MM.1S (cell line): ENCODE results near the gene PSMD14.

Experiments used
- DNase-seq: peaks from one replicate; pipeline ENCODE4 v3.0.0-alpha.2; 2015
- H2AFZ ChIP-seq: fragments of 300-600 bp; sonication (generic); 2 replicates; pipeline ENCODE4 v1.6.0; 2016; ENCODE audit warnings: antibody characterized with exemption, low read length
- H3F3A ChIP-seq: fragments of 300-600 bp; sonication (generic); 2 replicates; pipeline ENCODE4 v1.6.1; 2016; ENCODE audit warnings: mild to moderate bottlenecking, antibody characterized with exemption, low read length, moderate library complexity, mixed read lengths; ENCODE audit not compliant: insufficient read depth
- H3K27ac ChIP-seq: fragments of 300-600 bp; sonication (generic); 2 replicates; pipeline ENCODE4 v1.5.1; 2016; ENCODE audit warnings: mild to moderate bottlenecking, low read length
- H3K27me3 ChIP-seq: fragments of 300-600 bp; sonication (generic); replicated peaks from 2 replicates; pipeline ENCODE4 v1.6.0; 2016; ENCODE audit warnings: low read length; ENCODE audit not compliant: insufficient read depth
- H3K36me3 ChIP-seq: fragments of 300-600 bp; sonication (generic); replicated peaks from 2 replicates; pipeline ENCODE4 v1.6.1; 2016; ENCODE audit warnings: mild to moderate bottlenecking, low read length, mixed read lengths; ENCODE audit not compliant: insufficient read depth
- H3K4me1 ChIP-seq: fragments of 300-600 bp; sonication (generic); 2 replicates; pipeline ENCODE4 v1.6.1; 2016; ENCODE audit warnings: low read length, mixed read lengths
- H3K4me2 ChIP-seq: fragments of 300-600 bp; sonication (generic); 2 replicates; pipeline ENCODE4 v1.6.0; 2016; ENCODE audit warnings: low read depth, low read length
- H3K4me3 ChIP-seq: fragments of 300-600 bp; sonication (generic); 2 replicates; pipeline ENCODE4 v1.5.1; 2016; ENCODE audit warnings: low read length, mixed read lengths
- H3K79me2 ChIP-seq: fragments of 300-600 bp; sonication (generic); 2 replicates; pipeline ENCODE4 v1.6.1; 2016; ENCODE audit warnings: mixed run types, low read length, mixed read lengths
- H3K9ac ChIP-seq: fragments of 300-600 bp; sonication (generic); 2 replicates; pipeline ENCODE4 v1.6.1; 2016; ENCODE audit warnings: low read length, mixed read lengths
- H3K9me2 ChIP-seq: fragments of 300-600 bp; sonication (generic); replicated peaks from 2 replicates; pipeline ENCODE4 v1.6.1; 2016; ENCODE audit warnings: mild to moderate bottlenecking, low read length, mixed read lengths; ENCODE audit not compliant: insufficient read depth
- H3K9me3 ChIP-seq: fragments of 300-600 bp; sonication (generic); replicated peaks from 2 replicates; pipeline ENCODE4 v1.6.1; 2016; ENCODE audit warnings: mild to moderate bottlenecking, low read length, mixed read lengths; ENCODE audit not compliant: insufficient read depth
- H4K20me1 ChIP-seq: fragments of 300-600 bp; sonication (generic); 2 replicates; pipeline ENCODE4 v1.6.1; 2016; ENCODE audit warnings: mild to moderate bottlenecking, low read length, moderate library complexity, mixed read lengths; ENCODE audit not compliant: insufficient read depth
- EZH2 ChIP-seq: fragments of 300-600 bp; sonication (generic); optimal IDR thresholded peaks from 2 replicates; pipeline ENCODE3; 2017; ENCODE audit warnings: low read depth, mild to moderate bottlenecking, antibody characterized with exemption, low read length, mixed read lengths
- EZH2phosphoT487 ChIP-seq: fragments of 300-600 bp; sonication (generic); IDR thresholded peaks from 2 replicates; pipeline ENCODE4 v1.6.1; 2018; ENCODE audit warnings: antibody characterized with exemption, low read length
- TF ChIP-seq, protein P1 (sequence below): fragments of 300-600 bp; sonication (generic); IDR thresholded peaks from 2 replicates; pipeline ENCODE4 v1.5.1; 2016; ENCODE audit warnings: antibody characterized with exemption, low read length, mixed read lengths

Gene PSMD14

DNA sequence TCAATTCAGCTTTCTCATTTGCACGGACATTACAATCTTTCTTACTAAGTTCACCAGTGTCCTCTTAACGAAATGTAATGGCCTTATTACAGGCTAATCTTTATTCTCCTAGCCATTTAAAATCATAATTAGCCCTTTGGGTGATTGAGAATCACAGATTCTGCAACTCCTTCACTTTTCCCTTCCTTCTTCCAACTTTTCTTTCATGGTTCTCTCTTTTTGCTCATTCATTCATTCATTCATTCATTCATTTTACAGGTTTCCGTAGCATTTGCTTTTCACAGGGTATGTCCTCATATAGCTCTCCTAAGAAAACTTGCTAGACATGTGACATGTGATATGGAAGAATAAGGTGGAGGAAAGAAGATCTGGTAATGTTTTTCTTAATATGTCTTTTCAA is 123.9 kb downstream of the PSMD14 start:
- Histone ChIP-seq H3K9me2 (no peaks in the 10 kb centered on the region), H3K4me3 (no peak overlapping the region), H4K20me1 (no peaks in the 10 kb centered on the region), H3K4me2 (no peak overlapping the region), H3K4me1 (no peaks in the 10 kb centered on the region), H3K9me3 (no peaks in the 10 kb centered on the region), H3K79me2 (no peaks in the 10 kb centered on the region), H3K36me3 (no peaks in the 10 kb centered on the region), H3K27ac (no peak overlapping the region), H2AFZ (no peak overlapping the region), H3K27me3 (no peaks in the 10 kb centered on the region), H3K9ac (no peak overlapping the region), H3F3A (no peaks in the 10 kb centered on the region)
- DNase-seq: no peak
- TF ChIP-seq EZH2phosphoT487: no peak
- no peak for TF ChIP-seq EZH2
- TF ChIP-seq, protein P1, sequence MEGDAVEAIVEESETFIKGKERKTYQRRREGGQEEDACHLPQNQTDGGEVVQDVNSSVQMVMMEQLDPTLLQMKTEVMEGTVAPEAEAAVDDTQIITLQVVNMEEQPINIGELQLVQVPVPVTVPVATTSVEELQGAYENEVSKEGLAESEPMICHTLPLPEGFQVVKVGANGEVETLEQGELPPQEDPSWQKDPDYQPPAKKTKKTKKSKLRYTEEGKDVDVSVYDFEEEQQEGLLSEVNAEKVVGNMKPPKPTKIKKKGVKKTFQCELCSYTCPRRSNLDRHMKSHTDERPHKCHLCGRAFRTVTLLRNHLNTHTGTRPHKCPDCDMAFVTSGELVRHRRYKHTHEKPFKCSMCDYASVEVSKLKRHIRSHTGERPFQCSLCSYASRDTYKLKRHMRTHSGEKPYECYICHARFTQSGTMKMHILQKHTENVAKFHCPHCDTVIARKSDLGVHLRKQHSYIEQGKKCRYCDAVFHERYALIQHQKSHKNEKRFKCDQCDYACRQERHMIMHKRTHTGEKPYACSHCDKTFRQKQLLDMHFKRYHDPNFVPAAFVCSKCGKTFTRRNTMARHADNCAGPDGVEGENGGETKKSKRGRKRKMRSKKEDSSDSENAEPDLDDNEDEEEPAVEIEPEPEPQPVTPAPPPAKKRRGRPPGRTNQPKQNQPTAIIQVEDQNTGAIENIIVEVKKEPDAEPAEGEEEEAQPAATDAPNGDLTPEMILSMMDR: no peak

DNA sequence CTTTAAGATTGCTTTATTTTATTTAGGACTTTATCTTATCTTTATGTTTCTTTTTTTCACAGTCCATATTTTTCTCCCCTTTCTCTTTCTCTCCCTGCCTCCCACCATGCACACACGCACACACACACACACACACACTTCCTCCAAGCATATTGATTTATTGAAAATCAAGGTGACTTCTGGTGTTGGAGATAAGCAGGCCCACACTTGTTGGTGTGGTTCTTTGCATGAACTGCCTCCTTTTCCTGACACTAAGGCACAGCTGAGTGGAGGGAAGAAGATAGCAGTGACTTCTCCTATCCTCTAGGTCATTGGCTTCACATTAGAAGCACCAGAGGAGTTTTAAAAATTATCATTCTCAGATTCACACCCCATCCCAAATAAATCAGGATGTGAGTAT is 125.9 kb downstream of the PSMD14 start:
- Histone ChIP-seq H2AFZ (no peak overlapping the region), H3K27me3 (no peaks in the 10 kb centered on the region)
- TF ChIP-seq EZH2phosphoT487 (no peak), EZH2 (no peak)
- TF ChIP-seq, protein P1: no peak

DNA sequence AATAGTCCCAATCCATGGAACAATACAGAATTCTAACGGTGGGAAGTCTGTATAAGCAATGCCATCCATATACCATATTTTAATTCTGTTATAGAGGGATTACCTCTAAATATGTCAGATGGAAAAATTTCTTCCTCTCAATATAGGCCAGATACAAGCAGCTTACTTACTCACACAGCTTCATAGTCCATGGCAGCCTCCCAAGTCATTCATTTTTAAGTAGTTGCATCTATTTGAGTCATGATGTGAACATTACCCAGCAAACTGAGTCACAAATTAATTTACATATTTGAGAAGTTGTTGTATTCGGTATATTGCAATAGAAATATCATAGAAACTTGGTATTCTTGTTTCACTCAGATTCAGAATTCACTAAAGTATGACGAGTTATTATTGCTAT is 128.2 kb downstream of the PSMD14 start:
- Histone ChIP-seq H3K4me2 (no peak overlapping the region), H3K79me2 (no peaks in the 10 kb centered on the region), H3K9me2 (no peaks in the 10 kb centered on the region), H3K9me3 (no peaks in the 10 kb centered on the region), H4K20me1 (no peaks in the 10 kb centered on the region), H3F3A (no peaks in the 10 kb centered on the region), H3K27ac (no peak overlapping the region), H3K9ac (no peak overlapping the region), H3K27me3 (no peaks in the 10 kb centered on the region), H3K36me3 (no peaks in the 10 kb centered on the region), H3K4me1 (no peaks in the 10 kb centered on the region), H2AFZ (no peak overlapping the region), H3K4me3 (no peak overlapping the region)
- TF ChIP-seq, protein P1: no peak
- TF ChIP-seq EZH2phosphoT487 (no peak), EZH2 (no peak)
- DNase-seq: no peak

More for the DNA sequence above, 125.9 kb downstream of the PSMD14 start:
- no peak overlapping the region for H3K4me3 ChIP-seq
- no peak overlapping the region for H3K27ac ChIP-seq
- H3F3A ChIP-seq: no peaks in the 10 kb centered on the region
- no peak for DNase-seq
- H3K4me2 ChIP-seq: no peak overlapping the region
- no peaks in the 10 kb centered on the region for H3K36me3 ChIP-seq
- H4K20me1 ChIP-seq: no peaks in the 10 kb centered on the region
- no peaks in the 10 kb centered on the region for H3K4me1 ChIP-seq
- no peaks in the 10 kb centered on the region for H3K79me2 ChIP-seq
- no peak overlapping the region for H3K9ac ChIP-seq
- H3K9me3 ChIP-seq: no peaks in the 10 kb centered on the region
- H3K9me2 ChIP-seq: no peaks in the 10 kb centered on the region
